DND-41 (cell line): ENCODE data around the gene TCP11L1.

Experiments
- ATAC-seq: fragments of 200-7000 bp; cut with Tn5 transposase; 3 replicates; pipeline ENCODE4 v1.9.1; 2021; ENCODE audit warnings: low read depth; ENCODE audit not compliant: insufficient read depth
- DNase-seq: peaks from one replicate; pipeline ENCODE4 v3.0.0-alpha.2; 2020
- H2AFZ ChIP-seq: 2 replicates; pipeline ENCODE4 v1.6.0; 2012; ENCODE audit warnings: low read depth, low read length
- H3K27ac ChIP-seq: 2 replicates; pipeline ENCODE4 v1.5.1; 2012; ENCODE audit warnings: low read length, inconsistent platforms
- H3K27me3 ChIP-seq: fragments of 200-600 bp; sonication (generic); 2 replicates; pipeline ENCODE4 v1.6.0; 2012; ENCODE audit warnings: low read length, mild to moderate bottlenecking, inconsistent platforms; ENCODE audit not compliant: insufficient read depth, poor library complexity
- H3K36me3 ChIP-seq: 2 replicates; pipeline ENCODE4 v1.5.1; 2012; ENCODE audit warnings: low read length, inconsistent platforms; ENCODE audit not compliant: insufficient read depth
- H3K4me1 ChIP-seq: 2 replicates; pipeline ENCODE4 v1.5.1; 2012; ENCODE audit warnings: mild to moderate bottlenecking, low read length; ENCODE audit not compliant: insufficient read depth
- H3K4me2 ChIP-seq: 2 replicates; pipeline ENCODE4 v1.6.0; 2012; ENCODE audit warnings: mild to moderate bottlenecking, moderate library complexity, low read length, inconsistent platforms; ENCODE audit not compliant: insufficient read depth
- H3K4me3 ChIP-seq, 2 experiments: fragments of 200-600 bp in 1 of 2; shearing (Covaris generic) in 1 of 2; 2 replicates each; pipeline ENCODE4 v1.5.1; 2012 to 2016; ENCODE audit warnings: inconsistent platforms in 2 of 2, low read length in 2 of 2, mild to moderate bottlenecking in 2 of 2, low read depth in 1 of 2, moderate library complexity in 1 of 2
- H3K79me2 ChIP-seq: 2 replicates; pipeline ENCODE4 v1.6.0; 2012; ENCODE audit warnings: low read length, inconsistent platforms; ENCODE audit not compliant: insufficient read depth
- H3K9ac ChIP-seq: 2 replicates; pipeline ENCODE4 v1.6.0; 2012; ENCODE audit warnings: low read depth, mild to moderate bottlenecking, inconsistent platforms, low read length, moderate library complexity
- H3K9me3 ChIP-seq: 2 replicates; pipeline ENCODE4 v1.5.1; 2012; ENCODE audit warnings: low read length, moderate library complexity, mild to moderate bottlenecking, inconsistent platforms; ENCODE audit not compliant: insufficient read depth, severe bottlenecking
- H4K20me1 ChIP-seq: 2 replicates; pipeline ENCODE4 v1.6.0; 2012; ENCODE audit warnings: low read length; ENCODE audit not compliant: insufficient read depth
- CTCF ChIP-seq: IDR thresholded peaks from 2 replicates; pipeline ENCODE4 v1.5.1; 2012; ENCODE audit warnings: borderline replicate concordance, low read length, moderate library complexity, mild to moderate bottlenecking; ENCODE audit not compliant: poor library complexity, severe bottlenecking; ENCODE audit errors: extremely low read depth
- EZH2 ChIP-seq: IDR thresholded peaks from 3 replicates; pipeline ENCODE4 v1.6.1; 2012; ENCODE audit warnings: borderline replicate concordance, low read depth, mild to moderate bottlenecking, moderate library complexity, low read length, inconsistent platforms; ENCODE audit not compliant: severe bottlenecking

Gene TCP11L1

GRCh38 chr11:33060271-33060670 lies 20.9 kb downstream of the TCP11L1 start:
- DNase-seq = no peak
- H3K4me1 ChIP-seq = no peaks in the 10 kb centered on the region
- H2AFZ ChIP-seq = no peak overlapping the region
- no peaks in the 10 kb centered on the region for H3K9me3 ChIP-seq
- no peaks in the 10 kb centered on the region for H4K20me1 ChIP-seq
- no peak for ATAC-seq
- peaks cover 74% of the 10 kb centered on the region for H3K36me3 ChIP-seq
- no peak overlapping the region for H3K27ac ChIP-seq
- H3K79me2 ChIP-seq = no peaks in the 10 kb centered on the region
- H3K4me3 ChIP-seq = no peak overlapping the region
- TF ChIP-seq CTCF (no peak), EZH2 (no peak)
- no peak overlapping the region for H3K4me2 ChIP-seq
- no peak overlapping the region for H3K9ac ChIP-seq
- H3K27me3 ChIP-seq = no peaks in the 10 kb centered on the region

- H3K27me3 ChIP-seq = no peaks in the 10 kb centered on the region
- H3K36me3 ChIP-seq = peaks cover 85% of the 10 kb centered on the region
- no peak overlapping the region for H2AFZ ChIP-seq
- no peaks in the 10 kb centered on the region for H4K20me1 ChIP-seq
- DNase-seq (no peak), ATAC-seq (no peak)
- no peak overlapping the region for H3K27ac ChIP-seq
- TF ChIP-seq CTCF (no peak), EZH2 (no peak)
- H3K9ac ChIP-seq = no peak overlapping the region
- no peak overlapping the region for H3K4me2 ChIP-seq
- H3K9me3 ChIP-seq = no peaks in the 10 kb centered on the region
- no peak overlapping the region for H3K4me3 ChIP-seq
- no peaks in the 10 kb centered on the region for H3K79me2 ChIP-seq
- no peaks in the 10 kb centered on the region for H3K4me1 ChIP-seq
These were observed 22.8 kb downstream of the TCP11L1 start for GRCh38 chr11:33062137-33062536.

GRCh38 chr11:33063326-33063881 lies 24.0 kb downstream of the TCP11L1 start:
- TF ChIP-seq CTCF = no peak
- no peak for TF ChIP-seq EZH2
- Histone ChIP-seq H3K36me3 (peaks cover 84% of the 10 kb centered on the region), H3K4me2 (no peak overlapping the region)

More at GRCh38 chr11:33063326-33063881, 24.0 kb downstream of the TCP11L1 start:
- Histone ChIP-seq H3K27ac (no peak overlapping the region), H3K9ac (no peak overlapping the region), H2AFZ (no peak overlapping the region), H4K20me1 (no peaks in the 10 kb centered on the region), H3K27me3 (no peaks in the 10 kb centered on the region), H3K4me1 (no peaks in the 10 kb centered on the region), H3K79me2 (no peaks in the 10 kb centered on the region), H3K9me3 (no peaks in the 10 kb centered on the region), H3K4me3 (no peak overlapping the region)
- peak; percentile 30; the same call in 1 of the 3 replicates for ATAC-seq
- no peak for DNase-seq
